SK-N-SH treated with all-trans-retinoic acid at 6 μM for 48 hours (cell line): Measurements from ENCODE around the gene RNF208.

Experiments used
- ARNTL ChIP-seq: fragments of 450-650 bp; formaldehyde crosslinking; IDR thresholded peaks from 2 replicates; pipeline ENCODE4 v1.5.0; 2020; ENCODE audit warnings: low read depth, mild to moderate bottlenecking, moderate library complexity, borderline replicate concordance
- CREB5 ChIP-seq: fragments of 250-450 bp; sonication (Bioruptor Pico); IDR thresholded peaks from 2 replicates; pipeline ENCODE4 v1.5.1; 2020; ENCODE audit warnings: low read depth, mild to moderate bottlenecking, moderate library complexity
- CSDC2 ChIP-seq: fragments of 250-450 bp; sonication (Bioruptor Pico); IDR thresholded peaks from 2 replicates; pipeline ENCODE4 v1.5.0; 2020; ENCODE audit warnings: mild to moderate bottlenecking, moderate library complexity
- ESRRG ChIP-seq: fragments of 250-450 bp; sonication (Bioruptor Pico); IDR thresholded peaks from 2 replicates; pipeline ENCODE4 v1.6.1; 2021; ENCODE audit warnings: mild to moderate bottlenecking
- OSR1 ChIP-seq: fragments of 250-450 bp; sonication (Bioruptor Pico); IDR thresholded peaks from 2 replicates; pipeline ENCODE4 v1.8.0; 2022; ENCODE audit warnings: moderate library complexity, mild to moderate bottlenecking, inconsistent platforms
- PATZ1 ChIP-seq: fragments of 250-450 bp; sonication (Bioruptor Pico); IDR thresholded peaks from 2 replicates; pipeline ENCODE4 v1.8.0; 2020; ENCODE audit warnings: mild to moderate bottlenecking, moderate library complexity, borderline replicate concordance
- POU6F1 ChIP-seq: fragments of 250-450 bp; sonication (Bioruptor Pico); IDR thresholded peaks from 2 replicates; pipeline ENCODE4 v1.8.0; 2021; ENCODE audit warnings: low read depth, mild to moderate bottlenecking, moderate library complexity, borderline replicate concordance
- RARB ChIP-seq: fragments of 250-450 bp; sonication (Bioruptor Pico); IDR thresholded peaks from 2 replicates; pipeline ENCODE4 v1.8.0; 2021; ENCODE audit warnings: mild to moderate bottlenecking, moderate library complexity
- SNAI2 ChIP-seq: fragments of 250-450 bp; sonication (Bioruptor Pico); IDR thresholded peaks from 2 replicates; pipeline ENCODE4 v1.5.0; 2020; ENCODE audit warnings: mild to moderate bottlenecking, moderate library complexity
- TOX ChIP-seq: fragments of 250-450 bp; sonication (Bioruptor Pico); IDR thresholded peaks from 2 replicates; pipeline ENCODE4 v1.8.0; 2021; ENCODE audit warnings: mild to moderate bottlenecking, moderate library complexity, borderline replicate concordance
- ZC3H10 ChIP-seq: fragments of 250-450 bp; sonication (Bioruptor Pico); IDR thresholded peaks from 2 replicates; pipeline ENCODE4 v1.5.1; 2021; ENCODE audit warnings: mild to moderate bottlenecking, moderate library complexity
- ZFP3 ChIP-seq: fragments of 250-450 bp; sonication (Bioruptor Pico); IDR thresholded peaks from 2 replicates; pipeline ENCODE4 v1.5.0; 2020; ENCODE audit warnings: mild to moderate bottlenecking, moderate library complexity
- ZNF565 ChIP-seq: fragments of 450-650 bp; formaldehyde crosslinking; conservative IDR thresholded peaks from 2 replicates; pipeline ENCODE4 v1.5.0; 2020; ENCODE audit warnings: low read depth, mild to moderate bottlenecking, moderate library complexity

- TF ChIP-seq ESRRG (CRISPR knock-in tag) (no peak), ZFP3 (CRISPR knock-in tag) (no peak), SNAI2 (CRISPR knock-in tag) (no peak), POU6F1 (CRISPR knock-in tag) (no peak), PATZ1 (no peak), ARNTL (CRISPR knock-in tag) (no peak), TOX (no peak), ZNF565 (CRISPR knock-in tag) (no peak), RARB (CRISPR knock-in tag) (no peak), CREB5 (CRISPR knock-in tag) (no peak), CSDC2 (CRISPR knock-in tag) (no peak), OSR1 (no peak), ZC3H10 (CRISPR knock-in tag) (no peak)
Measured at GRCh38 chr9:137251194-137251461, 29.1 kb upstream of the RNF208 start, which contains the start of gene STPG3.
